H9 (cell line): ENCODE results near the gene FAM13A. TPM values are rescaled to one million over a fixed set of nuclear protein-coding genes. Genes with fewer than 3 reads are reported as not detected.

Experiments used
- DNase-seq: peaks from one replicate; pipeline ENCODE4 v3.0.0-alpha.2; 2017
- H2AFZ ChIP-seq: one replicate; pipeline ENCODE4 v1.6.1; 2013; ENCODE audit warnings: mild to moderate bottlenecking, low read length, control low read depth, moderate library complexity
- H2AK5ac ChIP-seq: 2 replicates; pipeline ENCODE4 v1.6.1; 2013; ENCODE audit warnings: low read length, control low read depth, mixed read lengths; ENCODE audit not compliant: insufficient read length
- H2BK120ac ChIP-seq: one replicate; pipeline ENCODE4 v1.6.1; 2013; ENCODE audit warnings: low read depth, mild to moderate bottlenecking, low read length, control low read depth, inconsistent platforms; ENCODE audit not compliant: poor library complexity, severe bottlenecking
- H2BK12ac ChIP-seq: 2 replicates; pipeline ENCODE4 v1.6.1; 2013; ENCODE audit warnings: low read length, control low read depth, mixed read lengths, low read depth; ENCODE audit not compliant: insufficient read length
- H2BK15ac ChIP-seq: 2 replicates; pipeline ENCODE4 v1.6.1; 2013; ENCODE audit warnings: low read depth, low read length, control low read depth
- H2BK20ac ChIP-seq: one replicate; pipeline ENCODE4 v1.6.1; 2013; ENCODE audit warnings: low read depth, mild to moderate bottlenecking, low read length, control low read depth, inconsistent platforms; ENCODE audit not compliant: poor library complexity, severe bottlenecking
- H2BK5ac ChIP-seq: 2 replicates; pipeline ENCODE4 v1.6.1; 2013; ENCODE audit warnings: low read length, control low read depth, mixed read lengths; ENCODE audit not compliant: insufficient read length
- H3K14ac ChIP-seq: 2 replicates; pipeline ENCODE4 v1.6.1; 2013; ENCODE audit warnings: low read length, control low read depth; ENCODE audit not compliant: insufficient read depth
- H3K18ac ChIP-seq: 2 replicates; pipeline ENCODE4 v1.6.1; 2013; ENCODE audit warnings: low read depth, mild to moderate bottlenecking, mixed read lengths, low read length, control low read depth; ENCODE audit not compliant: insufficient read length
- H3K23ac ChIP-seq: 2 replicates; pipeline ENCODE4 v1.6.1; 2013; ENCODE audit warnings: low read length, control low read depth, mixed read lengths, low read depth; ENCODE audit not compliant: insufficient read length
- H3K23me2 ChIP-seq: 2 replicates; pipeline ENCODE4 v1.6.1; 2013; ENCODE audit warnings: low read depth, mild to moderate bottlenecking, mixed read lengths, low read length, control low read depth; ENCODE audit not compliant: insufficient read length, poor library complexity, severe bottlenecking
- H3K27ac ChIP-seq: 2 replicates; pipeline ENCODE4 v1.5.1; 2013; ENCODE audit warnings: low read length, control low read depth, mixed read lengths, low read depth; ENCODE audit not compliant: insufficient read length
- H3K27me3 ChIP-seq: 2 replicates; pipeline ENCODE4 v1.6.1; 2013; ENCODE audit warnings: low read length, control low read depth, inconsistent platforms; ENCODE audit not compliant: insufficient read depth
- H3K4ac ChIP-seq: 2 replicates; pipeline ENCODE4 v1.6.1; 2013; ENCODE audit warnings: low read depth, mild to moderate bottlenecking, control low read depth, inconsistent platforms, low read length, moderate library complexity
- H3K4me1 ChIP-seq: 2 replicates; pipeline ENCODE4 v1.6.1; 2013; ENCODE audit warnings: low read length, control low read depth, inconsistent platforms; ENCODE audit not compliant: insufficient read depth
- H3K4me2 ChIP-seq: 2 replicates; pipeline ENCODE4 v1.6.1; 2013; ENCODE audit warnings: low read length, control low read depth, mixed read lengths; ENCODE audit not compliant: insufficient read length, insufficient read depth
- H3K56ac ChIP-seq: 2 replicates; pipeline ENCODE4 v1.6.1; 2013; ENCODE audit warnings: low read depth, mild to moderate bottlenecking, mixed read lengths, low read length, control low read depth; ENCODE audit not compliant: insufficient read length
- H3K79me1 ChIP-seq: 2 replicates; pipeline ENCODE4 v1.6.1; 2013; ENCODE audit warnings: low read depth, mild to moderate bottlenecking, moderate library complexity, low read length, control low read depth, inconsistent platforms; ENCODE audit not compliant: insufficient read depth, poor library complexity, severe bottlenecking
- H3K79me2 ChIP-seq: 2 replicates; pipeline ENCODE4 v1.6.1; 2013; ENCODE audit warnings: low read length, control low read depth, inconsistent platforms; ENCODE audit not compliant: insufficient read depth
- H3K9ac ChIP-seq: 2 replicates; pipeline ENCODE4 v1.6.1; 2013; ENCODE audit warnings: low read length, control low read depth, mixed read lengths; ENCODE audit not compliant: insufficient read length; ENCODE audit errors: extremely low read depth
- H3K9me3 ChIP-seq: one replicate; pipeline ENCODE4 v1.6.1; 2013; ENCODE audit warnings: low read depth, low read length, inconsistent platforms; ENCODE audit not compliant: control insufficient read depth
- H3T11ph ChIP-seq: one replicate; pipeline ENCODE4 v1.6.1; 2013; ENCODE audit warnings: mild to moderate bottlenecking, low read length, control low read depth, inconsistent platforms
- H4K20me1 ChIP-seq: one replicate; pipeline ENCODE4 v1.6.1; 2013; ENCODE audit not compliant: control insufficient read depth, insufficient read length, insufficient read depth
- H4K5ac ChIP-seq: 2 replicates; pipeline ENCODE4 v1.6.1; 2013; ENCODE audit warnings: low read depth, mild to moderate bottlenecking, mixed read lengths, low read length, control low read depth; ENCODE audit not compliant: insufficient read length
- H4K8ac ChIP-seq: replicated peaks from 2 replicates; pipeline ENCODE4 v1.6.1; 2013; ENCODE audit warnings: low read length, control low read depth, mixed read lengths, low read depth; ENCODE audit not compliant: insufficient read length
- H4K91ac ChIP-seq: 2 replicates; pipeline ENCODE4 v1.6.1; 2013; ENCODE audit warnings: low read depth, mild to moderate bottlenecking, moderate library complexity, mixed read lengths, low read length, control low read depth; ENCODE audit not compliant: insufficient read length
- H3K27ac Mint-ChIP-seq, 3 experiments: 2 replicates in 2 of 3; 3 replicates in 1 of 3; pipeline ENCODE4 v1.8.0; 2020 to 2021; ENCODE audit warnings: mixed read lengths in 3 of 3, mild to moderate bottlenecking in 1 of 3, moderate library complexity in 1 of 3
- H3K27me3 Mint-ChIP-seq: 2 replicates; pipeline ENCODE4 v1.8.0; 2021; ENCODE audit warnings: low read depth, mild to moderate bottlenecking, moderate library complexity, mixed read lengths
- H3K36me3 Mint-ChIP-seq, 3 experiments: 2 replicates in 2 of 3; 3 replicates in 1 of 3; pipeline ENCODE4 v1.8.0; 2020 to 2021; ENCODE audit warnings: low read depth in 3 of 3, mixed read lengths in 3 of 3; ENCODE audit not compliant: insufficient read depth in 1 of 3
- H3K4me1 Mint-ChIP-seq, 2 experiments: 2 replicates each; pipeline ENCODE4 v1.8.0; 2020; ENCODE audit warnings: mixed read lengths in 2 of 2
- H3K4me3 Mint-ChIP-seq, 2 experiments: 2 replicates in 1 of 2; 3 replicates in 1 of 2; pipeline ENCODE4 v1.8.0; 2020 to 2021; ENCODE audit warnings: mild to moderate bottlenecking in 2 of 2, mixed read lengths in 2 of 2, moderate library complexity in 1 of 2
- H3K9me3 Mint-ChIP-seq, 2 experiments: 2 replicates in 1 of 2; 3 replicates in 1 of 2; pipeline ENCODE4 v1.8.0; 2020; ENCODE audit warnings: mild to moderate bottlenecking in 2 of 2, mixed read lengths in 2 of 2, moderate library complexity in 1 of 2
- WGBS: extraction: QIAGEN DNeasy Blood & Tissue Kit; methylation state at CpG from one replicate; pipeline ENCODE4 v1.1.7; 2013; ENCODE audit warnings: missing lambda C conversion rate, low lambda C conversion rate, mixed read lengths; ENCODE audit not compliant: insufficient read length; ENCODE audit errors: extremely low coverage; 5-methylcytosine and 5-hydroxymethylcytosine counted together
- total RNA-seq: library from RNA; stranded (reverse); gene quantifications from 2 replicates; pipeline ENCODE4 v1.2.1, GENCODE V29; 2021
- TF ChIP-seq, protein P1 (sequence below): fragments of 200-600 bp; sonication (generic); conservative IDR thresholded peaks from 3 replicates; pipeline ENCODE4 v1.8.0; 2021; ENCODE audit warnings: antibody characterized with exemption, mild to moderate bottlenecking

The FAM13A gene
- total RNA-seq, 1 experiment from 2014 or later: 12.7 TPM

DNA sequence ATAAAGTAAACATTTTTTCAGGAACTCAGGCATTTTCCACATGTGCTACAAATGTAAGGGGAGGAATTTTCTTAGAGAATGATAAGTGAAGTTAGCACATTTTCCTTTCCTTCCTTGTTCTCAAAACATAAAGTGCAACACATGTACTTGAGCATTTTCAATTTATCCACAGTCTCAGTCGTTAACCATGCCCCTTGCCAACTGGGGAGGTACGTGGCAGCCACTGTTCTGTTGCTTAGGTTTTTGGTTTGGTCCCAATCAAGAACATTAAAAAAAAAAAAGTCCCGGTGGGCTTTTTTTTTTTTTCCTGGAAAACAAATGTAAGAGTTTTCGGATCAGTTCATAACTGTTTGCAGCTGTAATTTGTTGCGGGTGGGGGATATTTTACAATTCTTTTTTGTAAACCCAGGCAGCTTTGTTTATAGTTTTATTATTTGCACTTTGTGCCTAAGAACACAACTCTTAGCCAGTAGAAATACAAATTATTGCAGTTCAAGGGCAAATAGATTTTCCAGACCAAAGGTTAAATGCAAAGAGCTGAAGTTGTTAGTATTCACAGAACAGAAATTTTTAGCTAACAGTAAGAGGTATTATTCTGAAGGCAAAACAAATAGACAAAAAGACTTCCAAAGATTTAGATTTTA is 247.3 kb downstream of the FAM13A start:
- peaks cover 3 to 6% of the 10 kb centered on the region in 2 experiments; a peak in 3 of 4 replicates for H3K4me1 Mint-ChIP-seq
- Histone ChIP-seq H3K4me1 (no peaks in the 10 kb centered on the region), H2AFZ (no peak overlapping the region), H3K18ac (no peak overlapping the region), H2BK120ac (no peak overlapping the region), H2AK5ac (no peak overlapping the region), H3K4ac (no peak overlapping the region), H3K23ac (no peak overlapping the region), H2BK12ac (no peak overlapping the region), H3K79me2 (no peaks in the 10 kb centered on the region), H3K27me3 (no peaks in the 10 kb centered on the region), H3K9me3 (no peaks in the 10 kb centered on the region), H4K5ac (no peak overlapping the region), H3K14ac (no peak overlapping the region), H4K8ac (no peak overlapping the region), H3K56ac (no peak overlapping the region), H3K27ac (no peak overlapping the region), H3K23me2 (no peaks in the 10 kb centered on the region), H3K4me2 (no peak overlapping the region), H2BK5ac (no peak overlapping the region), H4K20me1 (no peaks in the 10 kb centered on the region), H2BK15ac (no peak overlapping the region), H3K79me1 (no peaks in the 10 kb centered on the region), H3K9ac (no peak overlapping the region), H3T11ph (no peak overlapping the region), H4K91ac (no peak overlapping the region), H2BK20ac (no peak overlapping the region)
- H3K27ac Mint-ChIP-seq: peak overlapping the region in 1 of 3 experiments; percentile 30; a peak in 1 of 7 replicates
- WGBS: no CpG with 5 or more reads among the region's 5 CpGs
- no peak for DNase-seq
- no peaks in the 10 kb centered on the region for H3K9me3 Mint-ChIP-seq
- no peaks in the 10 kb centered on the region for H3K27me3 Mint-ChIP-seq
- H3K36me3 Mint-ChIP-seq: no peaks in the 10 kb centered on the region
- H3K4me3 Mint-ChIP-seq: no peak overlapping the region
- TF ChIP-seq, protein P1, sequence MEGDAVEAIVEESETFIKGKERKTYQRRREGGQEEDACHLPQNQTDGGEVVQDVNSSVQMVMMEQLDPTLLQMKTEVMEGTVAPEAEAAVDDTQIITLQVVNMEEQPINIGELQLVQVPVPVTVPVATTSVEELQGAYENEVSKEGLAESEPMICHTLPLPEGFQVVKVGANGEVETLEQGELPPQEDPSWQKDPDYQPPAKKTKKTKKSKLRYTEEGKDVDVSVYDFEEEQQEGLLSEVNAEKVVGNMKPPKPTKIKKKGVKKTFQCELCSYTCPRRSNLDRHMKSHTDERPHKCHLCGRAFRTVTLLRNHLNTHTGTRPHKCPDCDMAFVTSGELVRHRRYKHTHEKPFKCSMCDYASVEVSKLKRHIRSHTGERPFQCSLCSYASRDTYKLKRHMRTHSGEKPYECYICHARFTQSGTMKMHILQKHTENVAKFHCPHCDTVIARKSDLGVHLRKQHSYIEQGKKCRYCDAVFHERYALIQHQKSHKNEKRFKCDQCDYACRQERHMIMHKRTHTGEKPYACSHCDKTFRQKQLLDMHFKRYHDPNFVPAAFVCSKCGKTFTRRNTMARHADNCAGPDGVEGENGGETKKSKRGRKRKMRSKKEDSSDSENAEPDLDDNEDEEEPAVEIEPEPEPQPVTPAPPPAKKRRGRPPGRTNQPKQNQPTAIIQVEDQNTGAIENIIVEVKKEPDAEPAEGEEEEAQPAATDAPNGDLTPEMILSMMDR: no peak
